UCSD-AML1 (cell line): ENCODE measurements around the gene SPN.
"Not testable (repeated sequence)": the region's sequence is repeated elsewhere in the genome, so short reads cannot be mapped to it uniquely, and the experiment has no call there.

Experiments used
- DNase-seq: peaks from one replicate; lab custom pipeline; 2025; ENCODE audit not compliant: unreplicated experiment; lab: John Stamatoyannopoulos, UW

Gene SPN

GRCh38 chr16:29645694-29646187 lies 17.3 kb upstream of the SPN start:
- no peak for DNase-seq

GRCh38 chr16:29646947-29647346 lies 16.1 kb upstream of the SPN start:
- no peak for DNase-seq

GRCh38 chr16:29649588-29650494 lies 13.2 kb upstream of the SPN start:
- no peak for DNase-seq

GRCh38 chr16:29650771-29651170 lies 12.3 kb upstream of the SPN start:
- no peak for DNase-seq

GRCh38 chr16:29651774-29652349 lies 11.2 kb upstream of the SPN start:
- DNase-seq = no peak

- DNase-seq = peak; percentile 53
These were observed 9.6 kb upstream of the SPN start for GRCh38 chr16:29653471-29653870.

- not testable (repeated sequence) for DNase-seq
These were observed 9.2 kb upstream of the SPN start for GRCh38 chr16:29653890-29654289.

GRCh38 chr16:29656688-29657523 lies 6.1 kb upstream of the SPN start:
- DNase-seq = no peak

- DNase-seq = no peak
These were observed 4.3 kb upstream of the SPN start for GRCh38 chr16:29658705-29659104.

GRCh38 chr16:29662000-29662728 lies 883 bp upstream of the SPN start:
- DNase-seq = no peak

DNA sequence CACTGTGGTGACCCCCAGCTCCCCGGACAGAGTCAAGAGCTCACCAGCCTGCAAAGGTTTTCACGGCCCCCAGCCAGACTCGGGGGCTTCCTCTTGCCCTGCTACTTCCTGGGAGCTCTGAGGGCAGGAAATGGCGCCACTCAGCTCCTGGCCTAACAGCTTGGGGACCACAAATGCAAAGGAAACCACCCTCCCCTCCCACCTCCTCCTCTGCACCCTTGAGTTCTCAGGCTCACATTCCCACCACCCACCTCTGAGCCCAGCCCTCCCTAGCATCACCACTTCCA lies 375 bp upstream of the SPN start:
- peak; percentile 87 for DNase-seq

DNA sequence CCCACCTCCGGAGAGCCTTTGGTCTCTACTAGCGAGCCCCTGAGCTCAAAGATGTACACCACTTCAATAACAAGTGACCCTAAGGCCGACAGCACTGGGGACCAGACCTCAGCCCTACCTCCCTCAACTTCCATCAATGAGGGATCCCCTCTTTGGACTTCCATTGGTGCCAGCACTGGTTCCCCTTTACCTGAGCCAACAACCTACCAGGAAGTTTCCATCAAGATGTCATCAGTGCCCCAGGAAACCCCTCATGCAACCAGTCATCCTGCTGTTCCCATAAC lies 702 bp downstream of the SPN start:
- no peak for DNase-seq

DNA sequence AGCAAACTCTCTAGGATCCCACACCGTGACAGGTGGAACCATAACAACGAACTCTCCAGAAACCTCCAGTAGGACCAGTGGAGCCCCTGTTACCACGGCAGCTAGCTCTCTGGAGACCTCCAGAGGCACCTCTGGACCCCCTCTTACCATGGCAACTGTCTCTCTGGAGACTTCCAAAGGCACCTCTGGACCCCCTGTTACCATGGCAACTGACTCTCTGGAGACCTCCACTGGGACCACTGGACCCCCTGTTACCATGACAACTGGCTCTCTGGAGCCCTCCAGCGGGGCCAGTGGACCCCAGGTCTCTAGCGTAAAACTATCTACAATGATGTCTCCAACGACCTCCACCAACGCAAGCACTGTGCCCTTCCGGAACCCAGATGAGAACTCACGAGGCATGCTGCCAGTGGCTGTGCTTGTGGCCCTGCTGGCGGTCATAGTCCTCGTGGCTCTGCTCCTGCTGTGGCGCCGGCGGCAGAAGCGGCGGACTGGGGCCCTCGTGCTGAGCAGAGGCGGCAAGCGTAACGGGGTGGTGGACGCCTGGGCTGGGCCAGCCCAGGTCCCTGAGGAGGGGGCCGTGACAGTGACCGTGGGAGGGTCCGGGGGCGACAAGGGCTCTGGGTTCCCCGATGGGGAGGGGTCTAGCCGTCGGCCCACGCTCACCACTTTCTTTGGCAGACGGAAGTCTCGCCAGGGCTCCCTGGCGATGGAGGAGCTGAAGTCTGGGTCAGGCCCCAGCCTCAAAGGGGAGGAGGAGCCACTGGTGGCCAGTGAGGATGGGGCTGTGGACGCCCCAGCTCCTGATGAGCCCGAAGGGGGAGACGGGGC lies 1.3 kb downstream of the SPN start:
- DNase-seq = peak; percentile 57

GRCh38 chr16:29665294-29666077 lies 2.4 kb downstream of the SPN start:
- no peak for DNase-seq

GRCh38 chr16:29667322-29667610 lies 4.2 kb downstream of the SPN start:
- DNase-seq = not testable (repeated sequence)

DNA sequence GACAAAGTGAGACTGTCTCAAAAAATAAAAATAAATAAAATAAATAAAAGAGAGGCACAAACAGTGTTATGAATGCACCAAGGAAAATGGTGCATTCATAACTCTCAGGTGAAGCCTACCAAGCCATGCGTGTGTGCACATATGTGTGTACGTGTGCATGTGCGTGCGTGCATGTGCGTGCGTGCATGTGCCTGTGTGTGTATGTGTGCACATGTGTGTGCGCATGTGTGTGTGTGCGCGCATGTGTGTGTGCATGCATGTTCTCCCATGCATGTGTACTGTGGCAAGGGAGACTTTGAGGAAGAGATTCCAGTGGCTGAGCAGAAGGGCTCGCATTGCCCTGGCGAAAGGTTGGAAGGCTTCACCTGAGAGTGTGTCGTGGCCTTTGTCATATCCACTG lies 4.7 kb downstream of the SPN start:
- DNase-seq = no peak

DNA sequence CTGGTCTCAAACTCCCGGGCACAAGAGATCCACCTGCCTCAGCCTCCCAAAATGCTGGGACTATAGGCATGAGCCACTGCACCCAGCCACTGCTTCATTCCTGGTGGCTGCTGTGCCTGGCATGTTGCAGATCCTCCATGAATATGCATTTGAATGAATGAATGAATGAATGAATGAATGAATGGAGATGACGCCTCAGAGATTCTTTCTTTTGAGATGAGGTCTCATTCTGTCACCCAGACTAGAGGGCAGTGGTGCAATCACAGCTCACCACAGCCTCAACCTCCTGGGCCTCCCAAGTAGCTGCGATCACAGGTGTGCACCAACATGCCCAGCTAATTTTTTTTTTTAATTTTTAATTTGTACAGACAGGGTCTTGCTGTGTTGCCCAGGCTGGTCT lies 5.2 kb downstream of the SPN start:
- no peak for DNase-seq

DNA sequence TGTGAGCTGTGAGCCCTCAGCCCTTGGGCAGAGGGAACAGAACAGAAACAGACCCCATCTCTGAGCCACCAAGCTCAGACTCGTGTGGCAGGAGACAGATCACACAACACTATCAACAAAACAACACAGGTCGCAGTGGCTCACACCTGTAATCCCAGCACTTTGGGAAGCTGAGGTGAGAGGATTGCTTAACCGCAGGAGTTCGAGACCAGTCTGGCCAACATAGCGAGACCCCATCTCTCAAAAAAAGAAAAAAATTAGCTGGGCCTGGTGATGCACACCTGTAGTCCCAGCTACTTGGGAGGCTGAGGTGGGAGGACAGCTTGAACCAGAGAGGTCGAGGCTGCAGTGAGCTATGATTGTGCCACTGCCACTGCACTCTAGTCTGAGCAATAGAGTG lies 10.5 kb downstream of the SPN start:
- no peak for DNase-seq

- no peak for DNase-seq
These were observed 11.1 kb downstream of the SPN start for GRCh38 chr16:29674188-29674587.
